ENCODE data around the gene CERS2. TPM values are rescaled to one million over a fixed set of nuclear protein-coding genes. Genes with fewer than 3 reads are reported as not detected.

Gene CERS2
- total and polyA plus RNA-seq, 10 donors, result 63.4 to 128 (median 86.3) TPM

DNA sequence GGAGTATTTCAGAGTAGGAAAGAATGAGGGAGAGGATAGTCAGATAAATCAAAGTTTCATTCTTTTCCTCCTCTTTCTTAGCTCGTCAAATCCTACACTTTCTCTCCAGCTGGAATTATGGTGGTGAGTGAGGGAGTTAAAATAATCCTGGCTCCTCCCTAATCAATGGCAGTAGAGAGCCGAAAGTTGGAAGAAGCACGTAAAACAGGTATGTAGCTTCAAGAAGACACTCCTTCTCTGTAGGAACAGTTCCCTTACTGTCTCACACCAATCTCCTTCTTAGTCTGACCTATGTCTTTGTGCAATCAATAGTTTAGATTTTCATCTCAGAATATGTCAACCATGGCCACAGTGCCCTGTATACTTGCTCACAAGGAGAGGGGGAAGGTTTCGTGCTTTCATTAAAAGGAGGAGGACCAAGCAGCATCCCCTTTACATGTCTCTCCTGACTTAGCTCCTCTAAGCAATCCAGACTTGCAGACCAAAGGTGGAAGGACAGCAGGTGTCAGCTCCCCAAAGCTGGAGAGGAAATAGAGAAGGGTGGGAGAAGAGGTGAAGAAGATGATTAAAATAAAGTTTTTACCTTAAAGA is 31.2 kb upstream of the CERS2 start:
- Histone ChIP-seq H3K36me3 (peaks cover 0 to 18% (median 0%) of the 10 kb centered on the region in 6 donors), H3K4me3 (peak overlapping the region; percentile 52 to 87 (median 57)), H3K27ac (peak overlapping the region; percentile 84 to 95 (median 90)), H3K27me3 (replicated peaks in 1 of 7) (no peaks in the 10 kb centered on the region), H3K4me1 (peaks cover 44 to 100% (median 84%) of the 10 kb centered on the region in 6 donors), H3K9me3 (no peaks in the 10 kb centered on the region)
- no peak for DNase-seq
- TF ChIP-seq POLR2A (IDR thresholded peaks at IDR 0.05), result no peak
- no peak for TF ChIP-seq CTCF (IDR thresholded peaks at IDR 0.05 in 8 of 11, conservative IDR thresholded peaks at IDR 0.05 in 3 of 11)
- TF ChIP-seq POLR2AphosphoS5 (IDR thresholded peaks at IDR 0.05), result no peak
- intact Hi-C loops (cut with DNase I; ENCODE audit: low total_unique reads), result no loop called here
- 28 to 38% (median 31%) methylated on average over 4 of the region's 4 CpGs for WGBS, 5 donors

DNA sequence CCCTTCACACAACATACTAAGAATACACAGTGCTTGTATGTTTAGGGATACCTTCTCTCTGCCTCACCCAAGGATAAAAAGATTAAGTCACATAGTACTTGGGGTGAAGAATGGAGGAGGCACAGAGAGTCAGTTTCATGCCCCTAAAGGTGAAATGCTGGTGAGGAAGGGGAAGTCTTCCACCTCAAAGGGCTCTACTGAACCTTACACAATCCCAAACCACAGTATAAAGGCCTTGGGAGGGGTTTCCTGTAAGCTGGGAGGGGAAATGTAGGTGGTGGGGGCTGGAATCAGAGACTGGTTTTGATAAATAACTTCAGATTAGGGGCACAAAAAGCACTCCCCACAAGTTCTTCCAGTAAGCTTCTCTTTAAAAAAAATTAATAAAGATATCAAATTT is 28.5 kb upstream of the CERS2 start:
- no peak for DNase-seq
- Histone ChIP-seq H3K9me3 (no peaks in the 10 kb centered on the region), H3K27ac (peak overlapping the region in 7 of 8 donors; percentile 64 to 95 (median 86)), H3K27me3 (replicated peaks in 1 of 7) (no peaks in the 10 kb centered on the region), H3K4me3 (peak overlapping the region in 6 of 8 donors; percentile 12 to 87 (median 39)), H3K36me3 (peaks cover 0 to 45% (median 13%) of the 10 kb centered on the region in 6 donors), H3K4me1 (peaks cover 39 to 97% (median 75%) of the 10 kb centered on the region in 6 donors)
- TF ChIP-seq CTCF (IDR thresholded peaks at IDR 0.05 in 8 of 11, conservative IDR thresholded peaks at IDR 0.05 in 3 of 11) (no peak), POLR2AphosphoS5 (IDR thresholded peaks at IDR 0.05) (peak in 1 of 3 donors; percentile 32)
- intact Hi-C loops (cut with DNase I; ENCODE audit: low total_unique reads), result no loop called here

- Histone ChIP-seq H3K36me3 (peaks cover 0 to 50% (median 18%) of the 10 kb centered on the region in 6 donors), H3K27me3 (replicated peaks in 1 of 7) (no peaks in the 10 kb centered on the region), H3K27ac (peak overlapping the region in 7 of 8 donors; percentile 64 to 95 (median 86)), H3K9me3 (no peaks in the 10 kb centered on the region), H3K4me1 (peaks cover 35 to 92% (median 70%) of the 10 kb centered on the region in 6 donors), H3K4me3 (peak overlapping the region in 3 of 8 donors; percentile 57 to 87 (median 58))
- intact Hi-C loops (cut with DNase I; ENCODE audit: low total_unique reads), result no loop called here
- no peak for TF ChIP-seq POLR2A (IDR thresholded peaks at IDR 0.05)
- TF ChIP-seq CTCF (IDR thresholded peaks at IDR 0.05 in 8 of 11, conservative IDR thresholded peaks at IDR 0.05 in 3 of 11), result no peak
- TF ChIP-seq POLR2AphosphoS5 (IDR thresholded peaks at IDR 0.05), result no peak
- DNase-seq, result no peak
- WGBS, 5 donors, result 53 to 75% (median 68%) methylated on average over 2 of the region's 2 CpGs
Observed at GRCh38 chr1:151002611-151003010, 28.0 kb upstream of the CERS2 start.

GRCh38 chr1:151002051-151002450 is 27.4 kb upstream of the CERS2 start:
- WGBS, 5 donors, result 54 to 87% (median 61%) methylated on average over 3 of the region's 3 CpGs
- no peak for TF ChIP-seq POLR2AphosphoS5 (IDR thresholded peaks at IDR 0.05)
- TF ChIP-seq POLR2A (IDR thresholded peaks at IDR 0.05), result no peak
- no peak for TF ChIP-seq CTCF (IDR thresholded peaks at IDR 0.05 in 8 of 11, conservative IDR thresholded peaks at IDR 0.05 in 3 of 11)
- intact Hi-C loops (cut with DNase I; ENCODE audit: low total_unique reads), result no loop called here
- H3K4me3 ChIP-seq, result peak overlapping the region in 1 of 8 donors; percentile 87
- H3K36me3 ChIP-seq, result peaks cover 0 to 56% (median 24%) of the 10 kb centered on the region in 6 donors
- no peaks in the 10 kb centered on the region for H3K27me3 ChIP-seq (replicated peaks in 1 of 7)
- H3K4me1 ChIP-seq, result peaks cover 29 to 86% (median 65%) of the 10 kb centered on the region in 6 donors
- peak overlapping the region in 7 of 8 donors; percentile 64 to 95 (median 86) for H3K27ac ChIP-seq
- H3K9me3 ChIP-seq, result no peaks in the 10 kb centered on the region
- DNase-seq, result no peak

All from spleen (tissue), 11 donors.